IMR-90 (cell line): Measurements from ENCODE around the gene CHST10. TPM values are rescaled to one million over a fixed set of nuclear protein-coding genes. Genes with fewer than 3 reads are reported as not detected.

Experiments
- ATAC-seq: fragments of 200-7000 bp; cut with Tn5 transposase; 2 replicates; pipeline ENCODE4 v1.9.1; 2020; ENCODE audit warnings: low read depth, mild to moderate bottlenecking, moderate library complexity
- BruUV-seq: library from RNA; stranded (reverse); fragments of 400-500 nt; replicated peaks from 2 replicates; lab custom pipeline; 2021; lab: Mats Ljungman, UMichigan
- CTCF ChIA-PET: fragments of 300-600 bp; formaldehyde crosslinking; extraction: SDS; loops from one replicate; lab custom pipeline; 2021; ENCODE audit warnings: antibody characterized with exemption; lab: Yijun Ruan, JAX
- POLR2A ChIA-PET: fragments of 300-600 bp; sonication (Branson Sonifier 250); formaldehyde crosslinking; loops from one replicate; lab custom pipeline; 2022; ENCODE audit warnings: antibody characterized with exemption; ENCODE audit not compliant: unreplicated experiment; lab: Charles Lee
- DNase-seq: peaks from one replicate; pipeline ENCODE4 v3.0.0; 2013
- H2AFZ ChIP-seq: replicated peaks from 2 replicates; pipeline ENCODE3; 2013; ENCODE audit warnings: low read length, mild to moderate bottlenecking; ENCODE audit not compliant: poor library complexity
- H2AK5ac ChIP-seq: 2 replicates; pipeline ENCODE4 v1.6.1; 2013; ENCODE audit warnings: low read depth, low read length, inconsistent platforms
- H2AK9ac ChIP-seq: replicated peaks from 2 replicates; pipeline ENCODE3; 2013; ENCODE audit warnings: mild to moderate bottlenecking, low read depth, low read length, moderate library complexity; ENCODE audit not compliant: poor library complexity
- H2BK120ac ChIP-seq: 2 replicates; pipeline ENCODE4 v1.6.1; 2013; ENCODE audit warnings: low read depth, low read length, inconsistent platforms
- H2BK15ac ChIP-seq: 3 replicates; pipeline ENCODE4 v1.6.1; 2013; ENCODE audit warnings: low read depth, low read length, inconsistent platforms
- H2BK20ac ChIP-seq: 2 replicates; pipeline ENCODE4 v1.6.1; 2013; ENCODE audit warnings: low read depth, mild to moderate bottlenecking, inconsistent platforms, low read length, moderate library complexity
- H2BK5ac ChIP-seq: 2 replicates; pipeline ENCODE4 v1.6.1; 2013; ENCODE audit warnings: mild to moderate bottlenecking, low read depth, low read length, inconsistent platforms; ENCODE audit not compliant: poor library complexity, severe bottlenecking
- H3K14ac ChIP-seq: replicated peaks from 2 replicates; pipeline ENCODE4 v1.6.1; 2013; ENCODE audit warnings: low read depth, low read length, inconsistent platforms
- H3K18ac ChIP-seq: 2 replicates; pipeline ENCODE4 v1.6.1; 2013; ENCODE audit warnings: low read depth, low read length, control low read depth
- H3K23ac ChIP-seq: 2 replicates; pipeline ENCODE4 v1.6.1; 2013; ENCODE audit warnings: low read depth, low read length, inconsistent platforms
- H3K27ac ChIP-seq: 2 replicates; pipeline ENCODE4 v1.5.1; 2013; ENCODE audit warnings: mild to moderate bottlenecking, control low read depth, low read length; ENCODE audit not compliant: insufficient read depth
- H3K27me3 ChIP-seq: 2 replicates; pipeline ENCODE4 v1.6.1; 2013; ENCODE audit warnings: low read length; ENCODE audit not compliant: control insufficient read depth, insufficient read depth
- H3K36me3 ChIP-seq: 2 replicates; pipeline ENCODE4 v1.6.1; 2013; ENCODE audit warnings: low read length, mixed read lengths; ENCODE audit not compliant: control insufficient read depth, insufficient read depth
- H3K4ac ChIP-seq: 2 replicates; pipeline ENCODE4 v1.6.1; 2013; ENCODE audit warnings: low read depth, low read length, inconsistent platforms
- H3K4me1 ChIP-seq: 2 replicates; pipeline ENCODE4 v1.6.1; 2013; ENCODE audit warnings: low read length, mixed read lengths; ENCODE audit not compliant: control insufficient read depth, insufficient read depth
- H3K4me2 ChIP-seq: 2 replicates; pipeline ENCODE4 v1.6.1; 2013; ENCODE audit warnings: low read depth, mild to moderate bottlenecking, control low read depth, low read length, moderate library complexity
- H3K4me3 ChIP-seq: 2 replicates; pipeline ENCODE4 v1.5.1; 2013; ENCODE audit warnings: low read depth, mild to moderate bottlenecking, control low read depth, low read length, moderate library complexity; ENCODE audit not compliant: insufficient read depth
- H3K56ac ChIP-seq: 2 replicates; pipeline ENCODE4 v1.6.1; 2013; ENCODE audit warnings: low read length, inconsistent platforms; ENCODE audit not compliant: insufficient read depth; ENCODE audit errors: extremely low read depth
- H3K79me1 ChIP-seq, 2 experiments: 2 replicates each; pipeline ENCODE4 v1.6.1; 2013; ENCODE audit warnings: low read length in 2 of 2, inconsistent platforms in 1 of 2, low read depth in 1 of 2
- H3K9ac ChIP-seq: 2 replicates; pipeline ENCODE4 v1.6.1; 2013; ENCODE audit warnings: low read depth, low read length, control low read depth
- H3K9me1 ChIP-seq: 2 replicates; pipeline ENCODE4 v1.6.1; 2013; ENCODE audit warnings: low read length, inconsistent platforms; ENCODE audit not compliant: insufficient read depth
- H3K9me3 ChIP-seq: 2 replicates; pipeline ENCODE4 v1.6.1; 2013; ENCODE audit warnings: low read length; ENCODE audit not compliant: control insufficient read depth, insufficient read depth
- H4K20me1 ChIP-seq: 2 replicates; pipeline ENCODE4 v1.6.1; 2013; ENCODE audit warnings: low read length, inconsistent platforms; ENCODE audit not compliant: insufficient read depth
- H4K5ac ChIP-seq: 2 replicates; pipeline ENCODE4 v1.6.1; 2013; ENCODE audit warnings: mild to moderate bottlenecking, low read depth, low read length, control low read depth
- H4K8ac ChIP-seq, 2 experiments: 2 replicates each; pipeline ENCODE4 v1.6.1; 2013; ENCODE audit warnings: low read depth in 2 of 2, low read length in 2 of 2, control low read depth in 1 of 2, inconsistent platforms in 1 of 2
- H4K91ac ChIP-seq: 2 replicates; pipeline ENCODE4 v1.6.1; 2013; ENCODE audit warnings: low read depth, low read length, inconsistent platforms; ENCODE audit not compliant: insufficient read depth
- BHLHE40 ChIP-seq: fragments of 150-350 bp; IDR thresholded peaks from 2 replicates; pipeline ENCODE4 v1.6.1; 2016; ENCODE audit warnings: mild to moderate bottlenecking, low read depth, low read length
- CHD1 ChIP-seq: IDR thresholded peaks from 2 replicates; pipeline ENCODE4 v1.6.1; 2012; ENCODE audit warnings: low read depth, low read length, improper control_type of control experiment
- ELK1 ChIP-seq: fragments of 150-350 bp; IDR thresholded peaks from 2 replicates; pipeline ENCODE4 v1.6.1; 2016; ENCODE audit warnings: low read depth, mild to moderate bottlenecking, low read length, moderate library complexity, borderline replicate concordance
- MAZ ChIP-seq: IDR thresholded peaks from 2 replicates; pipeline ENCODE4 v1.6.1; 2012; ENCODE audit warnings: low read depth, mild to moderate bottlenecking, low read length, improper control_type of control experiment, moderate library complexity, borderline replicate concordance
- MXI1 ChIP-seq: IDR thresholded peaks from 2 replicates; pipeline ENCODE4 v1.6.1; 2012; ENCODE audit warnings: low read depth, mild to moderate bottlenecking, low read length, moderate library complexity, borderline replicate concordance
- NFE2L2 ChIP-seq: fragments of 150-350 bp; IDR thresholded peaks from 2 replicates; pipeline ENCODE4 v1.6.1; 2016; ENCODE audit warnings: low read depth, mild to moderate bottlenecking, low read length
- POLR2A ChIP-seq: IDR thresholded peaks from 2 replicates; pipeline ENCODE4 v1.6.1; 2012; ENCODE audit warnings: mild to moderate bottlenecking, low read depth, low read length
- RCOR1 ChIP-seq: IDR thresholded peaks from 2 replicates; pipeline ENCODE4 v1.6.1; 2012; ENCODE audit warnings: mild to moderate bottlenecking, low read length, improper control_type of control experiment; ENCODE audit not compliant: insufficient replicate concordance
- RFX5 ChIP-seq: IDR thresholded peaks from 2 replicates; pipeline ENCODE4 v1.8.0; 2012; ENCODE audit warnings: low read depth, mild to moderate bottlenecking, low read length, moderate library complexity
- WGBS, 2 experiments: methylation state at CpG; one replicate each; pipeline versions ENCODE4 v1.1.5 to v1.1.7; 2013; ENCODE audit warnings: missing lambda C conversion rate in 2 of 2; ENCODE audit not compliant: insufficient read length in 1 of 2; ENCODE audit errors: extremely low coverage in 2 of 2; 5-methylcytosine and 5-hydroxymethylcytosine counted together
- dilution Hi-C: fragments of 300-500 bp; cut with HindIII; formaldehyde crosslinking; loops from one replicate; pipeline ENCODE4 v1.14.3; 2018; ENCODE audit warnings: low sequenced_read_pairs; ENCODE audit not compliant: unreplicated experiment
- in situ Hi-C: fragments of 300-500 bp; cut with MboI; formaldehyde crosslinking; loops from 3 replicates; pipeline ENCODE4 v1.14.3; 2019; ENCODE audit warnings: low sequenced_read_pairs, inconsistent platforms, mixed read lengths
- intact Hi-C: fragments of 100-400 bp; cut with micrococcal nuclease; formaldehyde crosslinking; loops from 2 replicates; pipeline ENCODE4 v1.10.0; 2022
- polyA plus RNA-seq, 3 experiments: library from polyadenylated mRNA; depleted of rRNA; stranded (reverse); fragments of >200 nt; gene quantifications; 2 replicates each; pipeline ENCODE4 v1.2.3, GENCODE V29; 2012; ENCODE audit warnings: low replicate concordance in 1 of 3
- total RNA-seq: library from RNA; depleted of rRNA; stranded (reverse); fragments of >200 nt; gene quantifications from 2 replicates; pipeline ENCODE4 v1.2.3, GENCODE V29; 2012
- TF ChIP-seq, protein P1 (sequence below): fragments of 150-350 bp; IDR thresholded peaks from 2 replicates; pipeline ENCODE4 v1.6.1; 2017; ENCODE audit warnings: mild to moderate bottlenecking, antibody characterized with exemption, low read length, low read depth
- TF ChIP-seq, protein P2 (sequence below): conservative IDR thresholded peaks from 2 replicates; pipeline ENCODE4 v1.5.1; 2012; ENCODE audit warnings: mild to moderate bottlenecking, low read depth, low read length, improper control_type of control experiment

CHST10 gene
- total and polyA plus RNA-seq, 2 of the 4 experiments (the other 2 are of a cell fraction), result 6.9 to 8.6 TPM

DNA sequence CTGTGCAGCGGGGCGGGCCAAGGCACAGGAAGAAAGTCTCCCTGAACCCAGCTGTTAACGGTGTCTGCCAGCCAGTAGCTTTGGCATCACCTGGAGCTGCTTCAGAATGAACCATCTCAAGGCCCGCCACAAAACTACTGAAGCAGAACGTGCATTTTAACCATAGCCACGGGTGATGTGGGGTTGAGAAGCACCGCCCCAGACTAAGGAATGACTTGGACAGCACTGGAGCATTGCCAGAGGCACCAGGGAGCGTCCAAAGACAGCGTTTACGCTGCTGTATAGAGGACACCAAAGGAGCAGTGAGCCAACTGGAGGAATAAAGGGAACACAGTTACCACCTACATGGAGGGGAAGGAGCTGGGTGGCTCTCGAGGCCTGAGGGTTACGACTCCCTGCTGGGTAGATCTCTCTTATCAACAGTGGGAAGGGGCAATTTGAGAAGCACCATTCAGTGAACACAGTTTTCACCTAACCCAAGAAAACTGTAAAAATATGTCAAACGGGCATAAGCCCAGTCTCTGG is 66.7 kb downstream of the CHST10 start:
- H3K27ac ChIP-seq, result no peak overlapping the region
- no peak overlapping the region for H3K56ac ChIP-seq
- in situ Hi-C loops (no loop called here), intact Hi-C loops (no loop called here), dilution Hi-C loops (no loop called here)
- H3K9me1 ChIP-seq, result no peaks in the 10 kb centered on the region
- WGBS, 2 experiments, result 60% methylated on average over 1 of the region's 13 CpGs; no CpG with 5 or more reads in 1 of the 2 experiments
- BruUV-seq, result no TSS peak
- H3K4me2 ChIP-seq, result no peak overlapping the region
- no peak overlapping the region for H4K8ac ChIP-seq
- H3K27me3 ChIP-seq, result peaks cover 29% of the 10 kb centered on the region
- H3K36me3 ChIP-seq, result no peaks in the 10 kb centered on the region
- no peak overlapping the region for H3K4me3 ChIP-seq
- H3K23ac ChIP-seq, result no peak overlapping the region
- no peak overlapping the region for H3K18ac ChIP-seq
- H2BK15ac ChIP-seq, result no peak overlapping the region
- H2AK9ac ChIP-seq, result no peak overlapping the region
- H2BK5ac ChIP-seq, result no peak overlapping the region
- CTCF ChIA-PET, result no interaction called here
- no peak overlapping the region for H3K9ac ChIP-seq
- H3K79me1 ChIP-seq, result no peaks in the 10 kb centered on the region
- H3K14ac ChIP-seq, result no peak overlapping the region
- H4K5ac ChIP-seq, result no peak overlapping the region
- H3K4ac ChIP-seq, result no peak overlapping the region
- no peak for DNase-seq
- no peak overlapping the region for H4K91ac ChIP-seq
- no peak overlapping the region for H2BK120ac ChIP-seq
- peak overlapping the region; percentile 16 for H2AFZ ChIP-seq
- POLR2A ChIA-PET, result no interaction called here
- no peaks in the 10 kb centered on the region for H4K20me1 ChIP-seq
- ATAC-seq, result no peak
- H3K4me1 ChIP-seq, result no peaks in the 10 kb centered on the region
- H2AK5ac ChIP-seq, result no peak overlapping the region
- H3K9me3 ChIP-seq, result no peaks in the 10 kb centered on the region
- TF ChIP-seq CHD1 (no peak), POLR2A (no peak), RCOR1 (no peak), RFX5 (no peak), BHLHE40 (no peak), MXI1 (no peak), ELK1 (no peak), NFE2L2 (no peak), MAZ (no peak)
- TF ChIP-seq, protein P1, sequence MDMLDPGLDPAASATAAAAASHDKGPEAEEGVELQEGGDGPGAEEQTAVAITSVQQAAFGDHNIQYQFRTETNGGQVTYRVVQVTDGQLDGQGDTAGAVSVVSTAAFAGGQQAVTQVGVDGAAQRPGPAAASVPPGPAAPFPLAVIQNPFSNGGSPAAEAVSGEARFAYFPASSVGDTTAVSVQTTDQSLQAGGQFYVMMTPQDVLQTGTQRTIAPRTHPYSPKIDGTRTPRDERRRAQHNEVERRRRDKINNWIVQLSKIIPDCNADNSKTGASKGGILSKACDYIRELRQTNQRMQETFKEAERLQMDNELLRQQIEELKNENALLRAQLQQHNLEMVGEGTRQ, result no peak
- TF ChIP-seq, protein P2, sequence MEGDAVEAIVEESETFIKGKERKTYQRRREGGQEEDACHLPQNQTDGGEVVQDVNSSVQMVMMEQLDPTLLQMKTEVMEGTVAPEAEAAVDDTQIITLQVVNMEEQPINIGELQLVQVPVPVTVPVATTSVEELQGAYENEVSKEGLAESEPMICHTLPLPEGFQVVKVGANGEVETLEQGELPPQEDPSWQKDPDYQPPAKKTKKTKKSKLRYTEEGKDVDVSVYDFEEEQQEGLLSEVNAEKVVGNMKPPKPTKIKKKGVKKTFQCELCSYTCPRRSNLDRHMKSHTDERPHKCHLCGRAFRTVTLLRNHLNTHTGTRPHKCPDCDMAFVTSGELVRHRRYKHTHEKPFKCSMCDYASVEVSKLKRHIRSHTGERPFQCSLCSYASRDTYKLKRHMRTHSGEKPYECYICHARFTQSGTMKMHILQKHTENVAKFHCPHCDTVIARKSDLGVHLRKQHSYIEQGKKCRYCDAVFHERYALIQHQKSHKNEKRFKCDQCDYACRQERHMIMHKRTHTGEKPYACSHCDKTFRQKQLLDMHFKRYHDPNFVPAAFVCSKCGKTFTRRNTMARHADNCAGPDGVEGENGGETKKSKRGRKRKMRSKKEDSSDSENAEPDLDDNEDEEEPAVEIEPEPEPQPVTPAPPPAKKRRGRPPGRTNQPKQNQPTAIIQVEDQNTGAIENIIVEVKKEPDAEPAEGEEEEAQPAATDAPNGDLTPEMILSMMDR, result no peak
- H2BK20ac ChIP-seq, result no peak overlapping the region
